AG09319 (cell line): ENCODE results near the gene SRGAP2C.
"Not testable (repeated sequence)": the region's sequence is repeated elsewhere in the genome, so short reads cannot be mapped to it uniquely, and the experiment has no call there.

Experiments used
- DNase-seq: peaks from one replicate; pipeline ENCODE4 v3.0.0-alpha.2; 2010; ENCODE audit warnings: low read depth; ENCODE audit errors: extremely low read depth

The SRGAP2C gene

GRCh38 chr1:121183867-121184266 lies 908 bp upstream of the SRGAP2C start:
- DNase-seq = not testable (repeated sequence)

GRCh38 chr1:121185140-121185708 lies 449 bp downstream of the SRGAP2C start:
- DNase-seq = not testable (repeated sequence)

- DNase-seq = not testable (repeated sequence)
Observed at GRCh38 chr1:121186191-121186590, 1.4 kb downstream of the SRGAP2C start.

GRCh38 chr1:121187914-121188313 lies 3.1 kb downstream of the SRGAP2C start:
- DNase-seq = not testable (repeated sequence)

GRCh38 chr1:121192512-121192911 lies 7.7 kb downstream of the SRGAP2C start:
- DNase-seq = not testable (repeated sequence)

GRCh38 chr1:121197095-121197882 lies 12.5 kb downstream of the SRGAP2C start:
- not testable (repeated sequence) for DNase-seq

- not testable (repeated sequence) for DNase-seq
Observed at GRCh38 chr1:121199763-121200162, 15.0 kb downstream of the SRGAP2C start.

- not testable (repeated sequence) for DNase-seq
Observed at GRCh38 chr1:121200232-121200631, 15.5 kb downstream of the SRGAP2C start.

GRCh38 chr1:121200985-121201981 lies 16.5 kb downstream of the SRGAP2C start:
- not testable (repeated sequence) for DNase-seq

- not testable (repeated sequence) for DNase-seq
Observed at GRCh38 chr1:121202986-121203385, 18.2 kb downstream of the SRGAP2C start.

GRCh38 chr1:121205786-121206711 lies 21.3 kb downstream of the SRGAP2C start:
- DNase-seq = not testable (repeated sequence)

GRCh38 chr1:121207328-121207727 lies 22.6 kb downstream of the SRGAP2C start:
- not testable (repeated sequence) for DNase-seq

GRCh38 chr1:121208375-121208774 lies 23.6 kb downstream of the SRGAP2C start:
- DNase-seq = not testable (repeated sequence)

GRCh38 chr1:121210778-121211177 lies 26.0 kb downstream of the SRGAP2C start:
- DNase-seq = not testable (repeated sequence)

GRCh38 chr1:121213491-121213890 lies 28.7 kb downstream of the SRGAP2C start:
- not testable (repeated sequence) for DNase-seq

- not testable (repeated sequence) for DNase-seq
Observed at GRCh38 chr1:121214544-121215156, 29.9 kb downstream of the SRGAP2C start.

GRCh38 chr1:121215699-121216417 lies 31.1 kb downstream of the SRGAP2C start:
- not testable (repeated sequence) for DNase-seq

GRCh38 chr1:121216676-121217075 lies 31.9 kb downstream of the SRGAP2C start:
- not testable (repeated sequence) for DNase-seq

GRCh38 chr1:121221770-121222169 lies 37.0 kb downstream of the SRGAP2C start:
- DNase-seq = not testable (repeated sequence)
